IMR-90 (cell line): ENCODE data around the gene ZNF302.

ENCODE experiments used
- BHLHE40 ChIP-seq: fragments of 150-350 bp; IDR thresholded peaks from 2 replicates; pipeline ENCODE4 v1.6.1; 2016; ENCODE audit warnings: mild to moderate bottlenecking, low read depth, low read length
- CEBPB ChIP-seq: IDR thresholded peaks from 2 replicates; pipeline ENCODE4 v1.6.1; 2012; ENCODE audit warnings: low read depth, low read length, improper control_type of control experiment
- CHD1 ChIP-seq: IDR thresholded peaks from 2 replicates; pipeline ENCODE4 v1.6.1; 2012; ENCODE audit warnings: low read depth, low read length, improper control_type of control experiment
- CTCF ChIP-seq: conservative IDR thresholded peaks from 2 replicates; pipeline ENCODE4 v1.5.1; 2012; ENCODE audit warnings: mild to moderate bottlenecking, low read depth, low read length, improper control_type of control experiment
- FOS ChIP-seq: fragments of 150-350 bp; IDR thresholded peaks from 2 replicates; pipeline ENCODE4 v1.6.1; 2016; ENCODE audit warnings: low read depth, low read length
- MAFK ChIP-seq: IDR thresholded peaks from 2 replicates; pipeline ENCODE4 v1.6.1; 2012; ENCODE audit warnings: low read depth, low read length, improper control_type of control experiment
- MAZ ChIP-seq: IDR thresholded peaks from 2 replicates; pipeline ENCODE4 v1.6.1; 2012; ENCODE audit warnings: low read depth, mild to moderate bottlenecking, low read length, improper control_type of control experiment, moderate library complexity, borderline replicate concordance
- MXI1 ChIP-seq: IDR thresholded peaks from 2 replicates; pipeline ENCODE4 v1.6.1; 2012; ENCODE audit warnings: low read depth, mild to moderate bottlenecking, low read length, moderate library complexity, borderline replicate concordance
- NFE2L2 ChIP-seq: fragments of 150-350 bp; IDR thresholded peaks from 2 replicates; pipeline ENCODE4 v1.6.1; 2016; ENCODE audit warnings: low read depth, mild to moderate bottlenecking, low read length
- POLR2A ChIP-seq: IDR thresholded peaks from 2 replicates; pipeline ENCODE4 v1.6.1; 2012; ENCODE audit warnings: mild to moderate bottlenecking, low read depth, low read length
- RAD21 ChIP-seq: IDR thresholded peaks from 2 replicates; pipeline ENCODE4 v1.6.1; 2012; ENCODE audit warnings: low read length, improper control_type of control experiment
- RFX5 ChIP-seq: IDR thresholded peaks from 2 replicates; pipeline ENCODE4 v1.8.0; 2012; ENCODE audit warnings: low read depth, mild to moderate bottlenecking, low read length, moderate library complexity
- SMC3 ChIP-seq: fragments of 150-350 bp; IDR thresholded peaks from 2 replicates; pipeline ENCODE4 v1.6.1; 2016; ENCODE audit warnings: low read depth, mild to moderate bottlenecking, antibody characterized with exemption, low read length, moderate library complexity

DNA sequence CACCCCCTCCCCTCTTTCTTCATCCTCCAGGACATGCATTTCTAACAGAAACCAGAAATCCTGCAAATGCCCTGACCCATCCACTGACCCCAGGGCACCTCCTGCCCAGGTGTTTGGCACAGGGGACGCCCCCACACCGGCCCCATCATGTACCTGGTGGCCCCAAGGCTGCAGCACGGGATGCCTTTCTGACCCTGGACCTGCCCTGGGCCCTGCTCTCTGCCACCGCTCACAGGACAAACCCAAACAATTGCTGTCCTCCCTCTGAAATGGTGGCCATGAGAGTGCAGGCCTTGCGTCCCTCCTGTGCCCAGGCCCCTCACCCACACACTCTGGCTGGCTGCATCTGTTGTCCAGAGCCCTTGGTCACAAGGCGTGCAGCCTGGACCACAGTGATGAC is 12.6 kb upstream of the ZNF302 start:
- TF ChIP-seq MAFK (no peak), CTCF (no peak), POLR2A (no peak), CEBPB (no peak), RAD21 (no peak), NFE2L2 (no peak), BHLHE40 (no peak), RFX5 (no peak), SMC3 (no peak), MXI1 (no peak), FOS (no peak), MAZ (no peak), CHD1 (no peak)
